GM19239 (cell line): Measurements from ENCODE around the gene USP49.
"Not testable (repeated sequence)": the region's sequence is repeated elsewhere in the genome, so short reads cannot be mapped to it uniquely, and the experiment has no call there.

Experiments used
- DNase-seq: peaks from one replicate; pipeline ENCODE4 v3.0.0; 2011; ENCODE audit warnings: low spot score; ENCODE audit not compliant: insufficient read length
- FAIRE-seq: peaks from 2 replicates; lab custom pipeline; 2011; peaks lifted over from hg19 to GRCh38; lab: Jason Lieb, UNC

USP49 gene

DNA sequence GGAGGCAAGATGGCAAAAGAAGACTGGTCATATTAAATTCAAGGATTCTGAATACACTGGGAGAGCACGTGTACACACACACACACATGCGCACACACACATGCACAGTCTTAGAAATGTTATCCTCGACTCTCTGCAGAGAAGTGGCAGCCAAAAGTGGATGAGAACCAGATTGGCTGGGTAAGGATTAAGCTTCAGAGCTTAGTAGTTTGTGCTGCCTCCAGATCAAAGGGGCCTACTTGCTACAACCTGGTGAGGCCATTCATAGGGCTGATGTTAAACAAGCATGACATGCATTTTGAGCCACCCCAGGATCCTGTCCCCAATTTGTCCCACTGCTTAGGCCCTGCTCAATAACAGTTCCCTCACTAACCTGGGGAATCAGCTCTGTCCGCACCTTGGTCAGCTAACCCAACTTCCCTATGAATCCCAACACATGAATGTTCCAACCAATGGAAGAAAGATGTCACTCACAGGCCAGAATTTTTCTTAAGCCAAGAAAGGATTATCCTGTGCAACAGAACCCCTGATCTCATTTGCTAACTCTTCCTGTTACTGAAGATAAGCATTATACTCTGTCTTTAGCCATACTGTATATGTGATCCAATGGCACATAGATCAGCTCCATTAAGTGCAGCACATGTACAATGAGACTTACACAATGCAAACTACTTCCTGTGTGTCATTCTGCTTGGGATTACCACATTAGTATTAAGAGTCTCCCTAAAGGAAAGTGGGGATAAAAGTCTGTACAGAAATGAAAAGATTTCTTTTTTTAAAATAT lies 76.7 kb downstream of the USP49 start:
- DNase-seq: no peak
- FAIRE-seq: no peak

DNA sequence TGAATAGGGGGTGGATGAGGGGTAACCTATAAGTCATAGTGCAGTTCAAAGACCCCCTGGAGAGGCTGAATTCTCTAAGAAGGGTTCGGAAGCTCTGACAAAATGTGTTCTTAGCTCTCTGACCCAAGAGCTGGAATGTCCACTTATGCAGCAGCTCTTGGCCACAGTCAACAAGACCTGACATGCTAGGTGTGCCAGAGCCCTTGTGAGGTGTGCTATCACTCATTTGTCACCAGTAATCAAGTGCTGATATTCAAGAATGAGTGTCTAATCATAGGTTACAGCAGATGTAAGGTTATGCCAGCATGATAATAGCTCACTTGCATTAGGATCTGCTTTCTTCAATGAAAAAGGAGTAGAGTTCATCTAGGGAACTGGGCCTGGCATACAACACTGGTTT lies 79.6 kb downstream of the USP49 start:
- DNase-seq: no peak
- FAIRE-seq: no peak

DNA sequence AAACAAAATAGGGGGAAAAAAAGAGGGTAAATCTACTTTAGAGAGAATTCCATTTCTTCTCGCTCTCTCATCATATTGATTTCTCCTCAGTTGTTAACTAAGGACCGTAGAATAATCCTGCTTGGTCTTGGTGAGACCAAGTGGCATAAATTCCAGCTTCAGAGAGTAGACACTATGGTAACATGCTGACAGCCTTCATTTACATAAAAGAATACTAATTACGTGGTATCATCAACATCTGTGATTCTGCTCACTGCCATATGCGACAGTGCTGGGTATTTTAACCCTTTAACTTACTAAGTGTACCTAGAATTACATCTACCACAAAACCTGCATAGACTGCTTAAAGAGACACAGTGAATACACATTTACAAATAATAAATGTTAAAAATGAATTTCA lies 80.5 kb downstream of the USP49 start:
- DNase-seq (no peak), FAIRE-seq (no peak)

DNA sequence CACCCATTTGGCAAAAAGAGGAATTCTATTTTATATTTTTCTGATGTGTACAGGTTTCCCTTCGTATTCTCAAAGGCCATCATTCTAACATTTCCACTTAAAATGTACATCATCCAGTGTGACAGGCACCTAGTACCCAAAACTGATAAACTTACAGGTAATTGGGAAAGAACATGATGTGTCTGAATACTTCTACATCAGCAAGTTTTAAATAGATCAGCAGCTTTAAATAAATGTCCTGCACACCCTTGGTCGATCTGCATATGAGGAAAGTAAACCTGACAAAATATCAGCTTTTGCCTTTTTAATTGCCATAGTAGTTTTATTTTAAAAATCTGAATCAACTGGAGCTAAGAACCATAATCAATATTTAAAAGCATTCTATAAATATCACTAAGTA lies 81.2 kb downstream of the USP49 start:
- FAIRE-seq: no peak
- DNase-seq: no peak

DNA sequence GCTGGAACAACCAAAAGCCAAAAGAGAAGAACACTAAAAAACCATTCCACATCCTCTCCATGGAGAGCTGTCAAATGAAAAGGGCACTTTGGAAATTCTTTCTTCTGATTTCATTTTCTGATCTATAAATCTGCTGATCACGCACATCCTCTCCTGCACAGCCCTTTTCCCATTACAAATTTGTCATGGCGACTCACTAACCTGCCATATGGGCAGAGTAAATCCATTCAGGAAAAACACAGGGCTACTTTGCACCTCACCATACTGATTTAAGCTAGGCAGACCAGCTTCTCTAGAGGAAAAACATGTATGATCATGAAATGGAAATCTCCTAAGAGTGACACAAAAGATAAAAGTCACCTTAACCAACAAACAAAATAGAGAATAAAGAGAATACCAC lies 81.7 kb downstream of the USP49 start:
- DNase-seq (no peak), FAIRE-seq (no peak)

DNA sequence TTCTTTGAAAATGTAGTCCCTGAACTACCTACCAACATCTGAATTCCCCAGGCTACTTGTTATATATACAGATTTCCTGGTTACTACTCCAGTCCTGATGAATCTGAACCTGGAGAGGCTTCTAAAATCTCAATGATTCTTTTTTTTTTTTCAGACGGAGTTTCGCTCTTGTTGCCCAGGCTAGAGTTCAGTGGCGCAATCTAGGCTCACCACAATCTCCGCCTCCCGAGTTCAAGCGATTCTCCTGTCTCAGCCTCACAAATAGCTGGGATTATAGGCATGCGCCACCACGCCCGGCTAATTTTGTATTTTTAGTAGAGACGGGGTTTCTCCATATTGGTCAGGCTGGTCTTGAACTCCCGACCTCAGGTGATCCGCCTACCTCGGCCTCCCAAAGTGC lies 83.2 kb downstream of the USP49 start:
- not testable (repeated sequence) for FAIRE-seq, DNase-seq

DNA sequence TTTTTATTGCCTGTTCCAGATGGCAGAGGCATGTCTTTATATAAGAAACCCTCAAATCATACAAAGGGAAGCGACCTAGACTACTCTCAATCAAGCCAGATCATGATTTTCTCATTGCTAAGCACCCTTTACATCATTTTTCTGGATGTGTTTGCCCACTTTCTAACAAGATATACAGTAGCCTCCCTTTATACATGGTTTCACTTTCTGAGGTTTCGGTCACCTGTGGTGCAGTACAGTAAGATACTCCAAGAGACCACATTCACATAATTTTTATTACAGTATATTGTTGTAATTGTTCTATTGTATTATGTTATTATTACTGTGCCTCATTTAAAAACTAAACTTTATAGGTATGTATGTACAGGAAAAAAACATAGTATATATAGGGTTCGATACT lies 84.1 kb downstream of the USP49 start:
- DNase-seq (no peak), FAIRE-seq (no peak)

DNA sequence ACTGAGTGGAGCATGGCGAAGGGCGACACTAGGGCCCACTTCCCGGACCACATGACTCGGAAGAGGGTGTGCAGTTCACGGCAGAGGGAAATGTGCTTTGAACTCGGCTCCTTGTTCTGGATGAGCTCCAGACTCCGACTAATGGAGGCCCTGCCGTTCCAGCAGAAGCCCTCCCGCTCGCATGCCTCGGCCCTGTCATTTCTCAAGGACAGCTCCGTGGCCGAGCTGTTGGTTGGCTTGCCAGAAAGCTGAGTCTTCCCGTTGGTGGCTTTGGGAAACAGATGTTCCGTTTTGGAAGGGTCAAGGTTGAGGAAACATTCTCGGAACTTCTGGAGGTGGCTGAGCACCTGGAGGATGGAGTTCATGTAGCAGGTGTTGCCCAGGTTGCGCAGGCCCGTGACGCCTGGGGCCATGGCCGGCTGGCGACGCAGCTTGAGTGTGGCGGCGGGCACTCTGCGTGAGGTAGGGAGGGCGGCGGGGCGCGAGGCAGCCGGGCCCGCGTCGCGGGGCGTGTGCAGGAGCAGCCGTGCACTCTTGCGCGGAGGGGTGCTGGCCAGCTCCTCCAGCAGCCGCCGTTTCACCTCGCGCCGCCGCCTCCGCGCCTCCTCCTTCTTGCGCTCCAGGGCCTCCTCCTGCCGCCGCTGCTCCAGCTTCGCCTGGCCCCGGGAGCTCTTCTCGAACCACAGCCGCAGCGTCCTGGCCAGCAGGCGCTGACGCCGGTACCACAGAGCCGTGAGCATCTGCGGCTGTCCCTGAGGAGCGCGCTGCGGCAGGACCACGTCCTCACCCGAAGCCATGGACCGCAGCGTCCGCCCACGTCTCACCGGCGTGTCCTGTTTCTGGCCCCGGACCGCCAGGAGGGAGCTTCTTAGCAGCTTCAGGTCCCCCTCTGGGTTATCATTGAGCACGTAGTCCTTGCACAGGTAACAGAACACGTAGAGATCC lies 89.1 kb downstream of the USP49 start:
- FAIRE-seq (no peak), DNase-seq (no peak)

DNA sequence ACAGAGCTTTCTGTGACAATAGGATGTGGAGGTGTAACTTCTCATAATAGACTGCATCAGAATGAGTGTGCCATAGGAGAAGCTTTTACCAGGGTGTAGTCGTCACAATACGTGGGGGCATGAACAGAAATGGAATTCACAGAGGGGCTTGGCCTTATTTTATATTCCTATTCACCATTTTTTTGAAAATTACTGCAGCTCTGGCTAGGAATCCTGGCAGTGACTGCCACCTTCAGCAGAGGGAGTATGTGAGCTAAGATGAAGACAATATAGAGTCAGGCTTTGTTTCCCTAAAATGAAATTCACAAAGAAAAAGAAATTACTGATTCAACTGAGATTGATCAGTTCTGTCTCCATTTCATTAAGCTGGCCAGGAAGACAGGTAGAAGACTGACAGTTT lies 93.8 kb downstream of the USP49 start:
- DNase-seq (no peak), FAIRE-seq (no peak)

DNA sequence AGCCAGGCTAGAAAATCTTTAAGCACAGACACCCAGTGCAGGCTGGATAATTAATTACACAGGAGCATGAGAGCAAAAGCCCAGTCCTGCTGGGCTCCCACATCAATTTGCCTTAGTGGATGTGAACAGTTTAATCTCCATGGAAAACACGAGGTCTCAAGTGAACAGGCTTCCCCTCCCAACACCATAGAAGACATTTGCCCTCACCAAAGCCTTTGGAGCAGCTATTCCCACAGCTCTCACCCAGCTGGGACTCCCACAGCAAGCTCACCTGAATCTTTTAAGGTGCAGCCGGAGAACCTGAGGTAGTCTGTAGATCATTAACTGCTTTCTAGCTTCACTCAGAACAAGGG lies 95.6 kb downstream of the USP49 start:
- DNase-seq: no peak
- no peak for FAIRE-seq

DNA sequence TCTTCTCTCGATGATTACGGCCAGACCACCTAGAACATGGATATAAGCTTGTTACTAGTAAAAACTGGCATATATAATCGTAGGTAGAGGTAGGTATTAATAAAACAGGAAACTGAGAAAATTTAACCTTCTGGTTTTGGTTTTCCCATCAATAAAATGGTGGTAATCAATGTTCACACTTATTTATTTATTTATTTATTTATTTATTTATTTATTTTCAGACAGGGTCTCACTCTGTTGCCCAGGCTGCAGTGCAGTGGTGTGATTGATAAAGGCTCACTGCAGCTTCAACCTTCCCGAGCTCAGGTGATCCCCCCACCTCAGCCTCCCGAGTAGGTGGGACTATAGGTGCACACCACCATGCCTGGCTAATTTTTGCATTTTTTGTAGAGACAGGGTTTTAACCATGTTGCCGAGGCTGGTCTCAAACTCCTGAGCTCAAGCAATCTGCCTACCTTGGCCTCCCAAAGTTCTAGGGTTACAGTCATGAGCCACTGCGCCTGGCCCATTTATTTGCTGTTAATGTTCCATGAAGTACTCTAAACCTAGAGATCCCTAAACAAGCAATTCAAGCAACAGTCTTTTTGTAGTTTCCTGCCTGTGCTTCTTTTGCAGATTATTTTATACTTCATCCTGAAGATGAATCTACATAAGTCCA lies 96.1 kb downstream of the USP49 start:
- no peak for DNase-seq
- no peak for FAIRE-seq

DNA sequence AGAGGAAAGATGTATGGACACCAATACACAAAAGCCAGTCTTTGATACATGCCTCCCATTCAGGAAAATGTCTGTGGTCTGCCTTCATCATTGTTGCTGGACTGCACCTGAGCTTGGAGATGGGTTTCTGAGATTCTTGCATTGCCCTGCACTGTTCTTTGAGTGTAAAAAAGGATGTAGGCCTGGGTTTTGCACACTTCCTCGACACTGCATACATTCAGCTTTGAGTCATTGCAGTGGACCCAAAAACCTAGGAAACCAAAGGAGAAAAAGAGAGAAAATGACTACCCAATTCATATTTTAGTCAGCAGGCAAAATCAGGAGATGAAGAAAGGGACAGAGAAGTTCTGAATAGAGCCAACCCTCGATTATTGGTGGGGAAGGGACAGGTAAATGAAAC lies 98.7 kb downstream of the USP49 start:
- DNase-seq (no peak), FAIRE-seq (no peak)

DNA sequence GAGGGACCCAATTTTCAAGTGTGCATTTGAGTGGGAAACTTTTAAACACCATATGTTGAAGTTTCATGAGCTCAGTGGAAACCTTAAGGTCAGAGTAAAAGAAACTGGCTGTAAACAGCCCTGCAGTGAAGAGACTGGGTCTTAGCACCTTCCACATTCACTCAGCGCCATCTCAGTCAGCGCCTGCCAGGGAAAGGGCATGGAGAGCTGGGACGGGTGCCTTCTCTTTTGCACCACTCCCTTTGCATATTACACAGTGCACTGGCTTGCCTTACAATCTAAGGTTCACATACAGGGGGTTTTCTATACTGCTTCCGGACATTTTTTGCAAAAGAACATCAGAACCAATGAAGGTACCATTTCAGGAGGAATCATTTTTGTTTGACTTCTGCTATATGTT lies 103.2 kb downstream of the USP49 start:
- FAIRE-seq: no peak

DNA sequence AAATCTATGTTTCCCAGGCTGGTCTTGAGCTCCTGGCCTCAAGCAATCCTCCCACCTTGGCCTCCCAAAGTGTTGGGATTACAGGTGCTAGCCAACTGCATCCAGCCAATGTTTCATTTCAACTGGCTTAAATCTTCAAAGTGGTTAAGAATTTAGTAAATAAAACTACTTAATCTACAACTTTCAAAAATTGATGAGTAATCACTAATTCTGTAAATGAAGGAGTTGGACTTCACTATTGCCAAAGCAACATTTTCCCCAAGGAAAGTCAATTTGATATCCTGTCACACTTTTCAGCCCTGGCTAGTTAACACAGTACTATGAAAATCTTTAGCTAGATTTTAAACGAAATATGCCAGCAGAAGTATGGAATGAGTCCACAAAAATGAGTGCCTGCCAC lies 103.9 kb downstream of the USP49 start:
- no peak for DNase-seq
- FAIRE-seq: no peak

More for the DNA sequence above, 103.2 kb downstream of the USP49 start:
- DNase-seq: no peak

DNA sequence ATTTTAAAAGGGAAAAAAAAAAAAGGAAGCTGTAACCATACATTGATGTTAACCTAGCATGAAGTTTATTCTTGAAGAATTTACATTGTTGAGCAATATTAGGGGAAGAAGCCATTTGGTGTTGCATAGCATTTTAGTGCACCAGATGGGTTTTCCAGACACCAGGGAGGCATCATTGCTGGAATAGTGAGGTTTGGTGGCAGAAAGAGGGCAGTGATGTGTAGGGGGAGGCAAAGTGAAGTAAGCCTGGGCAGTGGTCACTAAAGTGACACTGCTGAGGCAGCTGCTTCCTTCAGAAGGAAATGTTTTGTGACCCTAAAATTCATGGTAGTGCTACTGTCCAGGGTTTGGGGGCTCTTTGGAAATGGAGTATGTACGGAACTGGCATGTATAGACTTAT lies 105.1 kb downstream of the USP49 start:
- no peak for FAIRE-seq

DNA sequence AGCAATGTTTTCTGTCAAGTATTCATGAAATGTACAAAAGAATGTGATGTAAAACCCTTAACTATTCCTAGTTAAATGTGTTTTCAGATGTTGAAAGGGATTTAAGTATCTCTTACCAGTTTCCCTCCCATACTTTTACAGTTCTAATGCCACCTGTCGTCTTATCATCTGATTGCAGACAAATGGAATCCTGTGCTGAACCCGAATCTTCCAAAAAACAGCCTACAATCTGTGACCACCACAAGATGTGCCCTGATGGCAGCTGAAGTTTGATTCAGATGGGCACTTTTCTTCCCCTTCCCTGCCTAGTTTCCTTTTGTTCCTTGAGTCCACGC lies 105.8 kb downstream of the USP49 start:
- FAIRE-seq (no peak), DNase-seq (no peak)

More for the DNA sequence above, 105.1 kb downstream of the USP49 start:
- no peak for DNase-seq

DNA sequence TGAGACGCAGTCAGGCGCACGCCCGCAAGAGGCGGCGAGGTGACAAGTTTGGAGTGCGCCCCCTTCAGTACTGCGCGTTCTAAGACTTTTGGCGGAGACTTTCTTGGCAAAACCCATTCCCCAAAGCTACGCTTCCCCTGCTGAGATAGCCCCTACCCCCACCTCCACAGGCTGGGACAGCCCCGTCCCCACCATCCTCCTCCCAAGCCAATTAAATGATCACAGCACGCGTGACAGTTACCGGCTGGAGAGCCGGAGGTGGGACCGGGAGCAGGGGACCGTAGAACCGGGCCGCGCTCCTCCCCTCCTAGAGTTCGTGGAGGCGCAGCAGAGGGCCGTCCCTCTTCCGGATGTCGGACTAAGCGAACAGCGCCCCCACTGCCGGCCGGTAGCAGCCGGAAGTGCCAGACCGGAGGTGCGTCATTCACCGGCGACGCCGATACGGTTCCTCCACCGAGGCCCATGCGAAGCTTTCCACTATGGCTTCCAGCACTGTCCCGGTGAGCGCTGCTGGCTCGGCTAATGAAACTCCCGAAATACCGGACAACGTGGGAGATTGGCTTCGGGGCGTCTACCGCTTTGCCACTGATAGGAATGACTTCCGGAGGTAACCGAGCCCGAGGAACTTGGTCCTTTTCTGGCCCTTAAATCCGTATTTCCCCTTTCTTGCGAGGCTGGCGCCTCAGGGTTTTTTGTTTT lies 107.8 kb downstream of the USP49 start, which contains the start of gene TOMM6:
TOMM6 (plus strand) TSS at position 476 of the 699 bp plus-strand sequence; CDS start at position 480, 4 bp downstream.
- FAIRE-seq: peak; percentile 87
- DNase-seq: peak; percentile 85

DNA sequence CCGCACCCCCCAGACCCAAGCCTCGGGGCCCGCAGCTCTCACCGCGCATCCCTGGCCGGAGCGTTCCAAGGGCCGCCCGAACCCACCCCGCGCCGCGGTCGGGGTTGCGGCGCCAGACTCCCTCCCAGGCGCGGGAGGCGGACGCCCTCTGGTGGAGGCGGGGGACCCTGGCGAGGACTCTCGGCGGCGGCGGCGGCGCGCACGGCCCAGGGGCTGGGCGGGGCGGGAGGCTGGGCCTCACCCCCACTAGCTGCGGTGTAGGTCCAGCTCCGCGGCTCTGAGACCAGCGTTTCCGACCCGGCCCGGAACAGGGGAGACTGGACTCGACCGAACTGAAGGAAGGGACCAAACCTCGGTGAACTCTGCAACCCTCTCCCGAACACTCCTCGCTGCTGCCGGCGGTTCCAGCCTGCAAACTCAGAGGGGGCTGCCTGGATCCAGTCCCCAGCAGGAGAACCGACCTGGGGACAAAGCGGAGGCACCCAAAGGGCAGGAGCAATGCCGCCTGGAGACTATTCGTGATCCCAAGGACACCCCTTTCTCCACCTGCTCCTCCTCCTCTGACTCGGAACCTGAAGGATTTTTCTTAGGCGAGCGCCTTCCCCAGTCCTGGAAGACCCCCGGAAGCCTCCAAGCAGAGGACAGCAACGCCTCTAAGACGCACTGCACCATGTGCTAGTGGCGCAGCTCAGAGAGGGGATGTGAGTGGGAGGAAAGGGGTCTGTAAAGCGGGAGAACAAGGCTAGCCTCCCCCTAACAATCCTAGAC lies 108.5 kb downstream of the USP49 start:
- DNase-seq: peak; percentile 80
- peak; percentile 68 for FAIRE-seq

DNA sequence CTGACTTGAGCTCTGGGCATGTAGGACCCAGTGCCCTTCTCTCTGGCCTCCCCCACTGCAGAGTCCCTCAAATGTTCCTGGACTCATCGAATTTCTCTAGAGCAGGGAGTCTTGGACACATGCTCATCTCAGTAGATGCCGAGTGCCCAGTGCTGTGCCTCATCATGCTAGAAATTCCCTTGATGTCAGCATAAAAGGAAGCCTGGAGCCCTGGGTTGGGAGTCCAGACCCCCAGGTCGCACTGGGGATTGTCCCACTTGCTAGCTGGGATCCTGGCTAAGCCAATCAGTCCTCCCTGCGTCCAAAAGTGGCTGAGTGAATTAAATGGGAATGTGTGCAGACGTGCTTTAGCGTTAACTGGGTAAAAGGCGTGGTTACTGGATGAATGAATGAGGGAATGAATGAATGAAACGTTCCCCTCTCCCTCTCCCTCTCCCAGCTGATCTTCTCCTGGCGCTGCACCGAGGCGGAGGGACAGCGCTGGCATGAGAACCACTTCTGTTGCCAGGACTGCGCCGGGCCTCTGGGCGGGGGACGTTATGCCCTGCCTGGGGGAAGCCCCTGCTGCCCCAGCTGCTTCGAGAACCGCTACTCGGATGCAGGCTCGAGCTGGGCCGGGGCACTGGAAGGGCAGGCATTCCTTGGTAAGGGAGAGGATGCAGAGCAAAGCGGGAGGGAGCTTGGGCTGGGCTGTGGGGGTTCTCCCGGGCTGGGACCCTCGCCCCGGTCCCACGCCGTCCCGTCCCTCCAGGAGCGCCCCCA lies 109.3 kb downstream of the USP49 start:
- FAIRE-seq (no peak), DNase-seq (no peak)
